ENCODE data around the gene ARMH1.
"Not testable (repeated sequence)": the region's sequence is repeated elsewhere in the genome, so short reads cannot be mapped to it uniquely, and the experiment has no call there.

The ARMH1 gene

GRCh38 chr1:44759077-44759476 lies 84.6 kb downstream of the ARMH1 start:
- H3K4me3 ChIP-seq (ENCODE audit: low read length) = no peak overlapping the region
- no peak for TF ChIP-seq CTCF (conservative IDR thresholded peaks at IDR 0.05; ENCODE audit: low read length)

GRCh38 chr1:44760876-44761275 lies 86.4 kb downstream of the ARMH1 start:
- DNase-seq (ENCODE audit: low read depth) = no peak
- no peak for TF ChIP-seq CTCF (conservative IDR thresholded peaks at IDR 0.05; ENCODE audit: low read length)
- no peak overlapping the region for H3K4me3 ChIP-seq (ENCODE audit: low read length)

More at GRCh38 chr1:44759077-44759476, 84.6 kb downstream of the ARMH1 start:
- no peak for DNase-seq (ENCODE audit: low read depth)

- not testable (repeated sequence) for H3K4me3 ChIP-seq (ENCODE audit: low read length); DNase-seq (ENCODE audit: low read depth)
These were observed 91.9 kb downstream of the ARMH1 start for GRCh38 chr1:44766421-44766820.
